ENCODE results near the gene TUT7. TPM values are rescaled to one million over a fixed set of nuclear protein-coding genes. Genes with fewer than 3 reads are reported as not detected.

TUT7 gene
- total RNA-seq, 2 experiments from 2014 or later: 29.2 to 43.4 TPM

DNA sequence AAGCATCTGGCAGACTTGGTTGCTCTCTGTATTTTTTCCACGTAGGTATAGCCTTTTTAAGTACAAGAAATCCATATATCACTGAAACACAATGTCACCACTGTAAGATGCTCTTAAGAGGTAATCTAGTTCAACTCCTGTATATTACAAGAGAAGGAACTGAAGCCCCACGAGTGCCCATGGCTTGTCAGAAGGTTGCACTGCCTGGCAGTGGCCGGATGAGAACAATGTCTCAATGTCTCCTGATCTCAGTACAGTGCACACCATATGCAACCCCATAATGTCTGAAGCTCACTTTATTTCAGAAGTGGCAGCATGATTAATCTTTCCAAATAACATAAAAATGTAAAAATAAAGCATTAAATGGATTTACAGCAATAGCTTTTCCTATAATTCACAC, 27.7 kb downstream of the TUT7 start:
- Histone ChIP-seq H2AFZ (ENCODE audit: low read length) (no peak overlapping the region), H3K9me3 (ENCODE audit: low read length) (no peaks in the 10 kb centered on the region), H3K36me3 (ENCODE audit: insufficient read depth, low read length) (peaks cover 91% of the 10 kb centered on the region), H3K27ac (ENCODE audit: low read depth, low read length, poor library complexity, severe bottlenecking) (no peak overlapping the region), H3K4me3 (ENCODE audit: low read depth, low read length, poor library complexity, severe bottlenecking) (no peak overlapping the region), H3K79me2 (ENCODE audit: insufficient read depth, low read depth, low read length) (no peaks in the 10 kb centered on the region), H3K9me2 (ENCODE audit: insufficient read depth, low read length) (no peaks in the 10 kb centered on the region), H4K20me1 (ENCODE audit: insufficient read depth, low read length) (no peaks in the 10 kb centered on the region), H3K4me2 (ENCODE audit: low read length) (no peak overlapping the region), H3K4me1 (ENCODE audit: insufficient read depth, low read length, poor library complexity, severe bottlenecking) (no peaks in the 10 kb centered on the region)
- DNase-seq (ENCODE audit: low spot score): no peak
- no TSS peak for BruUV-seq (replicated peaks)
- CTCF ChIA-PET (ENCODE audit: unreplicated experiment): no interaction called here
- no peak for TF ChIP-seq EZH2phosphoT487 (IDR thresholded peaks at IDR 0.05; ENCODE audit: borderline replicate concordance, low read depth, low read length)
- TF ChIP-seq, protein P1, sequence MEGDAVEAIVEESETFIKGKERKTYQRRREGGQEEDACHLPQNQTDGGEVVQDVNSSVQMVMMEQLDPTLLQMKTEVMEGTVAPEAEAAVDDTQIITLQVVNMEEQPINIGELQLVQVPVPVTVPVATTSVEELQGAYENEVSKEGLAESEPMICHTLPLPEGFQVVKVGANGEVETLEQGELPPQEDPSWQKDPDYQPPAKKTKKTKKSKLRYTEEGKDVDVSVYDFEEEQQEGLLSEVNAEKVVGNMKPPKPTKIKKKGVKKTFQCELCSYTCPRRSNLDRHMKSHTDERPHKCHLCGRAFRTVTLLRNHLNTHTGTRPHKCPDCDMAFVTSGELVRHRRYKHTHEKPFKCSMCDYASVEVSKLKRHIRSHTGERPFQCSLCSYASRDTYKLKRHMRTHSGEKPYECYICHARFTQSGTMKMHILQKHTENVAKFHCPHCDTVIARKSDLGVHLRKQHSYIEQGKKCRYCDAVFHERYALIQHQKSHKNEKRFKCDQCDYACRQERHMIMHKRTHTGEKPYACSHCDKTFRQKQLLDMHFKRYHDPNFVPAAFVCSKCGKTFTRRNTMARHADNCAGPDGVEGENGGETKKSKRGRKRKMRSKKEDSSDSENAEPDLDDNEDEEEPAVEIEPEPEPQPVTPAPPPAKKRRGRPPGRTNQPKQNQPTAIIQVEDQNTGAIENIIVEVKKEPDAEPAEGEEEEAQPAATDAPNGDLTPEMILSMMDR (conservative IDR thresholded peaks at IDR 0.05; ENCODE audit: low read length): no peak
- intact Hi-C loops (cut with micrococcal nuclease; ENCODE audit: unreplicated experiment): no loop called here
- POLR2A ChIA-PET: interaction anchor here (1.1 to 2.3 kb wide), 3 partner anchors 16 to 31 kb away, joined by 4 to 7 read pairs (median 6); no protein-coding TSS in a partner anchor

DNA sequence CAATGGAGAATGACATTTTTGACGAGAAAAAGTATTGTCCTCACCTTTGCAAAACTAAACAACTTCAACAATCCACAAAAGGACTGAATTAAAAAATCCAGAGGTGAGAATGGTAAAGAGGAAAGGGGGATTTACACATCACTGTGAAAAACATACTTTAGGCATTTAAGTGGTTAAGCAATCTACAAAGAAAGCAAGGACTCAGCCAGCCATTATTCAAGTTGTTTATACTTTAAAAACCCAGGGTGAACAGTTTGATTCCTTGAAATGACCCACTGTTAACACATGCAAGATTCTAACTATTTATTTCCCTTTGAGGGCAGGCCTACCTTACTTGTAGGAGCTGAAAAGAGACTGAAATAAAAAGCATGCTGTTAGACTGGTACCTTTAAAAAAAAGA, 29.3 kb downstream of the TUT7 start:
- no TSS peak for BruUV-seq (replicated peaks)
- H3K9me3 ChIP-seq (ENCODE audit: low read length): no peaks in the 10 kb centered on the region
- H4K20me1 ChIP-seq (ENCODE audit: insufficient read depth, low read length): no peaks in the 10 kb centered on the region
- DNase-seq (ENCODE audit: low spot score): no peak
- ChIA-PET CTCF (ENCODE audit: unreplicated experiment) (interaction anchor here (1.1 kb wide), 1 partner anchor 21 kb away, joined by 3 read pairs; no protein-coding TSS in a partner anchor), POLR2A (interaction anchor here (0.5 to 2.3 kb wide), 3 partner anchors 19 to 58 kb away, joined by 3 to 7 read pairs (median 3); no protein-coding TSS in a partner anchor)
- no peak overlapping the region for H2AFZ ChIP-seq (ENCODE audit: low read length)
- H3K4me2 ChIP-seq (ENCODE audit: low read length): no peak overlapping the region
- H3K9me2 ChIP-seq (ENCODE audit: insufficient read depth, low read length): no peaks in the 10 kb centered on the region
- no peaks in the 10 kb centered on the region for H3K4me1 ChIP-seq (ENCODE audit: insufficient read depth, low read length, poor library complexity, severe bottlenecking)
- TF ChIP-seq, protein P1 (conservative IDR thresholded peaks at IDR 0.05; ENCODE audit: low read length): no peak
- no peak overlapping the region for H3K27ac ChIP-seq (ENCODE audit: low read depth, low read length, poor library complexity, severe bottlenecking)
- no peaks in the 10 kb centered on the region for H3K79me2 ChIP-seq (ENCODE audit: insufficient read depth, low read depth, low read length)
- H3K36me3 ChIP-seq (ENCODE audit: insufficient read depth, low read length): peaks cover 97% of the 10 kb centered on the region
- no peak overlapping the region for H3K4me3 ChIP-seq (ENCODE audit: low read depth, low read length, poor library complexity, severe bottlenecking)
- intact Hi-C loops (cut with micrococcal nuclease; ENCODE audit: unreplicated experiment): no loop called here

DNA sequence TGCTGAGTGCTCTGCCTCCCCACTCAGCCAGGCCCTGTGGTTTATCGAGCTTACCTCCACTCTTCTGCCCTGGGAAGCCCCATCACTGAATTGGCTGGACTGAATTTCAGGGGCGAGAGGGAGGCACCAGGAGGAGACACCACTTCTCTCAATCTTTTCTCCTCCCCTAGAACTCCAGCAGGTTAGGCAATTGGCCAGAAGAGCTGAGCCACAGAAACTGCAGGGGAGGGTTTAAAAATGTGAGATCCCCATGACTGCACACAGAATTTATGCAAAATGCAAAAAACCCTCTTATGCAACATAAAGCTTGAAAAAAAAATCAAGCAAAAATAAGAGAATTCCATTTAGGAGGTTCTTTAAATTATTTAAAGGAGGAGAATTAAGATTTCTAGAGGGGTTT, 29.9 kb downstream of the TUT7 start:
- POLR2A ChIA-PET: interaction anchor here (0.9 kb wide), 1 partner anchor 57 kb away, joined by 3 read pairs; no protein-coding TSS in a partner anchor

More for the DNA sequence above, 29.9 kb downstream of the TUT7 start:
- BruUV-seq (replicated peaks): no TSS peak
- TF ChIP-seq EZH2phosphoT487 (IDR thresholded peaks at IDR 0.05; ENCODE audit: borderline replicate concordance, low read depth, low read length): no peak
- TF ChIP-seq, protein P1 (conservative IDR thresholded peaks at IDR 0.05; ENCODE audit: low read length): no peak
- Histone ChIP-seq H4K20me1 (ENCODE audit: insufficient read depth, low read length) (no peaks in the 10 kb centered on the region), H3K9me2 (ENCODE audit: insufficient read depth, low read length) (no peaks in the 10 kb centered on the region), H3K4me3 (ENCODE audit: low read depth, low read length, poor library complexity, severe bottlenecking) (no peak overlapping the region), H2AFZ (ENCODE audit: low read length) (no peak overlapping the region), H3K4me1 (ENCODE audit: insufficient read depth, low read length, poor library complexity, severe bottlenecking) (no peaks in the 10 kb centered on the region), H3K36me3 (ENCODE audit: insufficient read depth, low read length) (peaks cover 97% of the 10 kb centered on the region), H3K4me2 (ENCODE audit: low read length) (no peak overlapping the region), H3K79me2 (ENCODE audit: insufficient read depth, low read depth, low read length) (no peaks in the 10 kb centered on the region), H3K9me3 (ENCODE audit: low read length) (no peaks in the 10 kb centered on the region), H3K27ac (ENCODE audit: low read depth, low read length, poor library complexity, severe bottlenecking) (no peak overlapping the region)
- CTCF ChIA-PET (ENCODE audit: unreplicated experiment): no interaction called here
- no peak for DNase-seq (ENCODE audit: low spot score)
- intact Hi-C loops (cut with micrococcal nuclease; ENCODE audit: unreplicated experiment): no loop called here
